Liver (tissue), 2 donors: Measurements from ENCODE around the gene PLP2.

Experiments used
- CTCF ChIP-seq: fragments of 150-350 bp; IDR thresholded peaks from 2 replicates; pipeline ENCODE4 v1.5.1; 2017; ENCODE audit warnings: improper control_type of control experiment, low read depth, low read length; ENCODE audit not compliant: missing input control
- TF ChIP-seq, protein P1 (sequence below): IDR thresholded peaks from 2 replicates; pipeline ENCODE4 v1.6.1; 2016; ENCODE audit warnings: antibody characterized with exemption
- donor health status: healthy.

DNA sequence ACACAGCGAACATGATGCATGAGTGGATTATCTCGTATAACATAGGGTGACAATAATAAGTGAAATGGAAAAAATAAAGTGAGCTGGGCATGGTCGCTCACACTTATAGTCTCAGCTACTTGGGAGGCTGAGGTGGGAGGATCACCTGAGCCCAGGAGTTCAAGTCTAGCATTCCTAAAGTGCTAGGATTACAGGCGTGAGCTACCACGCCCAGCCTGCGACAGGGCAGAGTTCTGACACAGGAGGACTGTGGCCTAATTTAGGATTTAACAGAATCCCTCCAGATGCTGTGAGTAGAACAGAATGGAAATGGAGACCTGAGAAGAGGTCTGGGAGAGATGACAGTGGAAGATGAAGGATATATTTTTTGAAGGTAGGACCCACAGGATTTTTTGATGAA lies 17.9 kb downstream of the PLP2 start:
- TF ChIP-seq CTCF, result no peak
- TF ChIP-seq, protein P1, sequence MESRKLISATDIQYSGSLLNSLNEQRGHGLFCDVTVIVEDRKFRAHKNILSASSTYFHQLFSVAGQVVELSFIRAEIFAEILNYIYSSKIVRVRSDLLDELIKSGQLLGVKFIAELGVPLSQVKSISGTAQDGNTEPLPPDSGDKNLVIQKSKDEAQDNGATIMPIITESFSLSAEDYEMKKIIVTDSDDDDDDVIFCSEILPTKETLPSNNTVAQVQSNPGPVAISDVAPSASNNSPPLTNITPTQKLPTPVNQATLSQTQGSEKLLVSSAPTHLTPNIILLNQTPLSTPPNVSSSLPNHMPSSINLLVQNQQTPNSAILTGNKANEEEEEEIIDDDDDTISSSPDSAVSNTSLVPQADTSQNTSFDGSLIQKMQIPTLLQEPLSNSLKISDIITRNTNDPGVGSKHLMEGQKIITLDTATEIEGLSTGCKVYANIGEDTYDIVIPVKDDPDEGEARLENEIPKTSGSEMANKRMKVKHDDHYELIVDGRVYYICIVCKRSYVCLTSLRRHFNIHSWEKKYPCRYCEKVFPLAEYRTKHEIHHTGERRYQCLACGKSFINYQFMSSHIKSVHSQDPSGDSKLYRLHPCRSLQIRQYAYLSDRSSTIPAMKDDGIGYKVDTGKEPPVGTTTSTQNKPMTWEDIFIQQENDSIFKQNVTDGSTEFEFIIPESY, result no peak
